Loucy (cell line): ENCODE measurements around the gene BRWD1.

Source experiments
- H2AFZ ChIP-seq: fragments of 200-600 bp; sonication (generic); 2 replicates; pipeline ENCODE4 v1.6.0; 2016; ENCODE audit warnings: antibody characterized with exemption, mild to moderate bottlenecking, low read length, moderate library complexity
- H3F3A ChIP-seq: fragments of 200-600 bp; 2 replicates; pipeline ENCODE4 v1.6.0; 2016; ENCODE audit warnings: antibody characterized with exemption, low read depth, mild to moderate bottlenecking
- H3K27me3 ChIP-seq: fragments of 200-600 bp; sonication (generic); 2 replicates; pipeline ENCODE4 v1.6.1; 2014; ENCODE audit warnings: low read length, mild to moderate bottlenecking; ENCODE audit not compliant: insufficient read depth, poor library complexity, severe bottlenecking
- H3K36me3 ChIP-seq: fragments of 200-600 bp; sonication (generic); 2 replicates; pipeline ENCODE4 v1.6.1; 2016; ENCODE audit warnings: low read length; ENCODE audit not compliant: insufficient read depth
- H3K4me1 ChIP-seq: fragments of 200-600 bp; sonication (generic); 2 replicates; pipeline ENCODE4 v1.5.1; 2014; ENCODE audit warnings: low read length, mild to moderate bottlenecking; ENCODE audit not compliant: insufficient read depth, poor library complexity, severe bottlenecking
- H3K4me2 ChIP-seq: fragments of 200-600 bp; sonication (generic); 2 replicates; pipeline ENCODE4 v1.6.0; 2014; ENCODE audit warnings: antibody characterized with exemption, low read length, low read depth, mild to moderate bottlenecking; ENCODE audit not compliant: poor library complexity, severe bottlenecking
- H3K4me3 ChIP-seq: fragments of 200-600 bp; sonication (generic); 2 replicates; pipeline ENCODE4 v1.5.1; 2014; ENCODE audit warnings: low read length, mild to moderate bottlenecking, mixed read lengths; ENCODE audit not compliant: poor library complexity, severe bottlenecking
- H3K79me2 ChIP-seq: fragments of 200-600 bp; sonication (generic); 2 replicates; pipeline ENCODE4 v1.6.1; 2014; ENCODE audit warnings: low read length; ENCODE audit not compliant: insufficient read depth
- H3K9ac ChIP-seq: fragments of 200-600 bp; sonication (generic); 2 replicates; pipeline ENCODE4 v1.6.0; 2014; ENCODE audit warnings: mild to moderate bottlenecking, low read depth, low read length, moderate library complexity; ENCODE audit not compliant: poor library complexity, severe bottlenecking
- H3K9me2 ChIP-seq: fragments of 200-600 bp; sonication (generic); replicated peaks from 2 replicates; pipeline ENCODE4 v1.6.1; 2016; ENCODE audit warnings: low read depth, low read length, mixed read lengths
- H3K9me3 ChIP-seq: fragments of 200-600 bp; sonication (generic); 2 replicates; pipeline ENCODE4 v1.6.1; 2014; ENCODE audit warnings: mild to moderate bottlenecking, antibody characterized with exemption, low read length, low read depth; ENCODE audit not compliant: insufficient read depth
- H4K20me1 ChIP-seq: fragments of 200-600 bp; sonication (generic); 2 replicates; pipeline ENCODE4 v1.6.0; 2014; ENCODE audit warnings: antibody characterized with exemption, low read length, mild to moderate bottlenecking; ENCODE audit not compliant: insufficient read depth, poor library complexity, severe bottlenecking
- CTCF ChIP-seq: fragments of 200-600 bp; sonication (generic); conservative IDR thresholded peaks from 2 replicates; pipeline ENCODE4 v1.5.1; 2014; ENCODE audit warnings: mild to moderate bottlenecking, antibody characterized with exemption, low read length
- EZH2phosphoT487 ChIP-seq: fragments of 200-600 bp; IDR thresholded peaks from 2 replicates; pipeline ENCODE4 v1.6.1; 2018; ENCODE audit warnings: antibody characterized with exemption, mild to moderate bottlenecking, moderate library complexity, borderline replicate concordance

The BRWD1 gene

GRCh38 chr21:39282911-39283310 is 30.5 kb downstream of the BRWD1 start:
- Histone ChIP-seq H3K27me3 (no peaks in the 10 kb centered on the region), H3K4me3 (no peak overlapping the region), H2AFZ (no peak overlapping the region), H3K9me2 (no peaks in the 10 kb centered on the region), H3K9ac (no peak overlapping the region), H3K79me2 (no peaks in the 10 kb centered on the region), H3K36me3 (peaks cover 47% of the 10 kb centered on the region; the same call in 1 of the 2 replicates), H3K9me3 (no peaks in the 10 kb centered on the region), H3F3A (no peaks in the 10 kb centered on the region), H3K4me2 (no peak overlapping the region), H3K4me1 (no peaks in the 10 kb centered on the region), H4K20me1 (no peaks in the 10 kb centered on the region)
- TF ChIP-seq CTCF (no peak), EZH2phosphoT487 (no peak)

GRCh38 chr21:39281853-39282252 is 31.6 kb downstream of the BRWD1 start:
- no peak overlapping the region for H3K9ac ChIP-seq
- H3K79me2 ChIP-seq = no peaks in the 10 kb centered on the region
- no peak overlapping the region for H3K4me3 ChIP-seq
- no peaks in the 10 kb centered on the region for H3K9me2 ChIP-seq
- H3K36me3 ChIP-seq = peaks cover 46% of the 10 kb centered on the region; the same call in 1 of the 2 replicates
- H4K20me1 ChIP-seq = no peaks in the 10 kb centered on the region
- no peaks in the 10 kb centered on the region for H3K4me1 ChIP-seq
- H2AFZ ChIP-seq = no peak overlapping the region
- no peak for TF ChIP-seq CTCF
- no peak for TF ChIP-seq EZH2phosphoT487
- H3K27me3 ChIP-seq = no peaks in the 10 kb centered on the region
- H3F3A ChIP-seq = no peaks in the 10 kb centered on the region
- no peak overlapping the region for H3K4me2 ChIP-seq
- no peaks in the 10 kb centered on the region for H3K9me3 ChIP-seq

- TF ChIP-seq CTCF (no peak), EZH2phosphoT487 (no peak)
- no peak overlapping the region for H3K4me2 ChIP-seq
- no peaks in the 10 kb centered on the region for H3K27me3 ChIP-seq
- peaks cover 47% of the 10 kb centered on the region for H3K36me3 ChIP-seq
- H3K9ac ChIP-seq = no peak overlapping the region
- H3F3A ChIP-seq = no peaks in the 10 kb centered on the region
- H3K9me2 ChIP-seq = no peaks in the 10 kb centered on the region
- no peaks in the 10 kb centered on the region for H3K4me1 ChIP-seq
- H3K79me2 ChIP-seq = no peaks in the 10 kb centered on the region
- no peak overlapping the region for H3K4me3 ChIP-seq
- no peaks in the 10 kb centered on the region for H3K9me3 ChIP-seq
- H4K20me1 ChIP-seq = no peaks in the 10 kb centered on the region
- no peak overlapping the region for H2AFZ ChIP-seq
These were observed 32.2 kb downstream of the BRWD1 start for GRCh38 chr21:39281207-39281606.
